ENCODE results near the gene CCDC27. TPM values are rescaled to one million over a fixed set of nuclear protein-coding genes. Genes with fewer than 3 reads are reported as not detected.

The CCDC27 gene
- total and polyA plus RNA-seq, 2 of the 8 experiments (the other 6 are each of a cell fraction or from before 2014, with no cell fraction given), result 0.15 TPM; not detected in 1

GRCh38 chr1:3721955-3722465, 30.2 kb upstream of the CCDC27 start:
- no peak for DNase-seq (ENCODE audit: low read depth in 1 of 2, low spot score in 2 of 2)
- Histone ChIP-seq H3K4me1 (replicated peaks in 1 of 4; ENCODE audit: control insufficient read depth in 3 of 4, insufficient read depth in 4 of 4, low read length in 3 of 4) (peaks cover 0 to 16% (median 8%) of the 10 kb centered on the region in 4 experiments; a peak in 5 of 7 replicates), H2BK20ac (ENCODE audit: low read length) (no peak overlapping the region), H3K9me3 (ENCODE audit: insufficient read depth in 2 of 2, low read depth in 1 of 2, low read length in 1 of 2) (no peaks in the 10 kb centered on the region), H4K5ac (ENCODE audit: insufficient read length, low read depth, low read length) (no peak overlapping the region), H3K79me1 (ENCODE audit: low read depth, low read length) (no peaks in the 10 kb centered on the region), H4K91ac (replicated peaks; ENCODE audit: insufficient read length, low read length) (no peak overlapping the region), H2AK5ac (ENCODE audit: low read depth, low read length) (no peak overlapping the region), H2AFZ (ENCODE audit: low read length) (no peak overlapping the region), H4K20me1 (replicated peaks in 1 of 2; ENCODE audit: control insufficient read depth in 1 of 2, insufficient read depth in 2 of 2, low read length in 2 of 2) (peaks cover 0 to 5% of the 10 kb centered on the region in 2 experiments), H2BK120ac (replicated peaks; ENCODE audit: low read depth, low read length) (no peak overlapping the region), H3K56ac (replicated peaks; ENCODE audit: insufficient read length, low read depth, low read length) (no peak overlapping the region), H3K14ac (ENCODE audit: insufficient read length) (no peak overlapping the region), H3K79me2 (ENCODE audit: control insufficient read depth in 1 of 2, insufficient read depth in 2 of 2, low read length in 2 of 2) (no peaks in the 10 kb centered on the region), H3K23ac (ENCODE audit: insufficient read length) (no peak overlapping the region), H3K27ac (ENCODE audit: low read depth, low read length) (no peak overlapping the region), H2BK5ac (ENCODE audit: low read depth, low read length) (no peak overlapping the region), H2BK15ac (ENCODE audit: low read length) (no peak overlapping the region), H3K27me3 (replicated peaks in 1 of 4; ENCODE audit: control insufficient read depth in 3 of 4, extremely low read depth in 1 of 4, insufficient read depth in 3 of 4, low read length in 3 of 4) (no peaks in the 10 kb centered on the region; a peak in 1 of 7 replicates), H2BK12ac (ENCODE audit: low read depth, low read length) (no peak overlapping the region), H3K4me3 (ENCODE audit: extremely low read depth in 1 of 4, insufficient read depth in 2 of 4, low read depth in 3 of 4, low read length in 4 of 4) (no peak overlapping the region), H4K8ac (ENCODE audit: extremely low read depth, insufficient read depth, low read length) (no peak overlapping the region), H3K4me2 (ENCODE audit: insufficient read depth in 1 of 2, low read depth in 2 of 2, low read length in 2 of 2) (no peak overlapping the region), H3K18ac (ENCODE audit: extremely low read depth, low read length) (no peak overlapping the region), H3K36me3 (ENCODE audit: control insufficient read depth in 2 of 4, insufficient read depth in 4 of 4, low read length in 3 of 4) (no peaks in the 10 kb centered on the region), H3K23me2 (ENCODE audit: low read depth, low read length) (peaks cover 15% of the 10 kb centered on the region; the same call in 1 of the 2 replicates), H3K4ac (replicated peaks; ENCODE audit: insufficient read length, low read depth, low read length) (no peak overlapping the region), H3K9ac (replicated peaks in 1 of 4; ENCODE audit: extremely low read depth in 1 of 4, low read depth in 3 of 4, low read length in 3 of 4) (no peak overlapping the region)
- WGBS, 2 experiments (ENCODE audit: extremely low coverage in 1 of 2, insufficient coverage in 1 of 2, insufficient read length in 1 of 2, insufficient replicate concordance in 2 of 2, low coverage in 1 of 2, low lambda C conversion rate in 2 of 2, missing lambda C conversion rate in 1 of 2), result 81% methylated on average over 20 of the region's 20 CpGs; no CpG with 5 or more reads in 1 of the 2 experiments
- TF ChIP-seq JUND (IDR thresholded peaks at IDR 0.05; ENCODE audit: low read length), result no peak
- no peak for FAIRE-seq
- ChIA-PET POLR2A (ENCODE audit: partially characterized antibody) (interaction anchor here (1.2 to 1.9 kb wide), 2 partner anchors 16 to 23 kb away, joined by 4 to 5 read pairs; no protein-coding TSS in a partner anchor), CTCF (ENCODE audit: partially characterized antibody) (interaction anchor here (0.9 to 3.1 kb wide), 8 partner anchors 9 to 263 kb away, joined by 3 to 11 read pairs (median 8); no protein-coding TSS in a partner anchor)

All from H1 (cell line).